HepG2 (cell line): ENCODE measurements around the gene TENT4B. TPM values are rescaled to one million over a fixed set of nuclear protein-coding genes. Genes with fewer than 3 reads are reported as not detected.

Experiments used
- BHLHE40 ChIP-seq: IDR thresholded peaks from 2 replicates; pipeline ENCODE4 v1.6.1; 2011; ENCODE audit warnings: low read length, improper control_type of control experiment
- CAMTA2 ChIP-seq: sonication (generic); formaldehyde crosslinking; IDR thresholded peaks from 2 replicates; pipeline ENCODE4 v1.4.0; 2020; ENCODE audit warnings: mild to moderate bottlenecking, missing genetic modification reagents, borderline replicate concordance
- CHD4 ChIP-seq: fragments of 200-600 bp; sonication (generic); IDR thresholded peaks from 2 replicates; pipeline ENCODE4 v1.7.0; 2017; ENCODE audit warnings: mild to moderate bottlenecking, low read length, borderline replicate concordance
- EZH2 ChIP-seq: conservative IDR thresholded peaks from 2 replicates; pipeline ENCODE4 v1.6.1; 2012; ENCODE audit warnings: mild to moderate bottlenecking, low read depth, low read length, moderate library complexity
- FOSL2 ChIP-seq: sonication (generic); formaldehyde crosslinking; IDR thresholded peaks from 2 replicates; pipeline ENCODE4 v1.4.0; 2020; ENCODE audit warnings: missing genetic modification reagents
- HDAC2 ChIP-seq: sonication (generic); formaldehyde crosslinking; IDR thresholded peaks from 2 replicates; pipeline ENCODE4 v1.4.0; 2020; ENCODE audit warnings: missing genetic modification reagents
- NCOR1 ChIP-seq: fragments of 200-600 bp; sonication (generic); IDR thresholded peaks from 2 replicates; pipeline ENCODE4 v1.7.0; 2017; ENCODE audit warnings: antibody characterized with exemption, low read length, borderline replicate concordance
- PTBP1 ChIP-seq: fragments of 200-400 bp; formaldehyde crosslinking; IDR thresholded peaks from 2 replicates; pipeline ENCODE4 v1.6.1; 2018; ENCODE audit warnings: low read length, low read depth; ENCODE audit not compliant: poor library complexity, severe bottlenecking
- SKI ChIP-seq: fragments of 450-650 bp; IDR thresholded peaks from one replicate; pipeline ENCODE4 v1.6.1; 2018; ENCODE audit warnings: mild to moderate bottlenecking; ENCODE audit not compliant: partially characterized antibody
- SMAD9 ChIP-seq: sonication (generic); formaldehyde crosslinking; IDR thresholded peaks from 2 replicates; pipeline ENCODE4 v1.5.1; 2020; ENCODE audit warnings: mild to moderate bottlenecking, missing genetic modification reagents
- SNAI1 ChIP-seq: sonication (generic); formaldehyde crosslinking; IDR thresholded peaks from 2 replicates; pipeline ENCODE4 v1.5.0; 2020; ENCODE audit warnings: mild to moderate bottlenecking, missing genetic modification reagents, borderline replicate concordance
- TCF12 ChIP-seq, 2 experiments: fragments of 450-650 bp in 1 of 2; sonication (generic) in 1 of 2; formaldehyde crosslinking in 1 of 2; IDR thresholded peaks; 2 replicates each; pipeline versions ENCODE4 v1.6.1 to v1.8.0; 2017 to 2022; ENCODE audit warnings: antibody characterized with exemption in 1 of 2, mild to moderate bottlenecking in 1 of 2, missing genetic modification reagents in 1 of 2, moderate library complexity in 1 of 2
- ZNF10 ChIP-seq: sonication (generic); formaldehyde crosslinking; IDR thresholded peaks from 2 replicates; pipeline ENCODE4 v1.4.0; 2020; ENCODE audit warnings: mild to moderate bottlenecking, low read depth, missing genetic modification reagents, borderline replicate concordance
- ZNF234 ChIP-seq: sonication (generic); formaldehyde crosslinking; conservative IDR thresholded peaks from 2 replicates; pipeline ENCODE4 v1.5.1; 2020; ENCODE audit warnings: mild to moderate bottlenecking, missing genetic modification reagents
- ZNF264 ChIP-seq: sonication (generic); formaldehyde crosslinking; IDR thresholded peaks from 2 replicates; pipeline ENCODE4 v1.4.0; 2020; ENCODE audit warnings: missing genetic modification reagents
- ZNF737 ChIP-seq: sonication (generic); formaldehyde crosslinking; IDR thresholded peaks from 2 replicates; pipeline ENCODE4 v1.5.0; 2020; ENCODE audit warnings: missing genetic modification reagents, mild to moderate bottlenecking, borderline replicate concordance
- ZNF768 ChIP-seq: sonication (generic); formaldehyde crosslinking; IDR thresholded peaks from 2 replicates; pipeline ENCODE4 v1.4.0; 2020; ENCODE audit warnings: missing genetic modification reagents
- polyA plus RNA-seq, 8 experiments: library from polyadenylated mRNA; depleted of rRNA in 3 of 8; stranded (reverse) in 7 of 8; unstranded in 1 of 8; fragments of >200 nt; fragmentation: Illumina TruSeq in 4 of 8; extraction: Trizol in 4 of 8; gene quantifications; 2 replicates each; pipeline versions ENCODE4 v1.2.1 to v1.2.3, GENCODE V29; 2011 to 2016; ENCODE audit warnings: low read depth in 4 of 8, missing spikeins in 1 of 8, mixed read lengths in 1 of 8; ENCODE audit not compliant: insufficient read depth in 1 of 8
- total RNA-seq, 5 experiments: library from RNA; depleted of rRNA; stranded (reverse); fragments of >200 nt; fragmentation: Illumina TruSeq; extraction: Trizol; gene quantifications; 2 replicates each; pipeline ENCODE4 v1.2.3, GENCODE V29; 2016; ENCODE audit warnings: low read depth in 1 of 5
- TF ChIP-seq, protein P1 (sequence below): sonication (generic); formaldehyde crosslinking; IDR thresholded peaks from 2 replicates; pipeline ENCODE4 v1.8.1; 2023; ENCODE audit warnings: mild to moderate bottlenecking, inconsistent platforms, moderate library complexity, missing genetic modification reagents, borderline replicate concordance
- TF ChIP-seq, protein P2 (sequence below): sonication (generic); formaldehyde crosslinking; IDR thresholded peaks from 2 replicates; pipeline ENCODE4 v1.5.0; 2020; ENCODE audit warnings: missing genetic modification reagents
- TF ChIP-seq, protein P3 (sequence below): fragments of 450-650 bp; IDR thresholded peaks from 2 replicates; pipeline ENCODE4 v1.6.1; 2017
- TF ChIP-seq, protein P4 (sequence below): sonication (generic); formaldehyde crosslinking; IDR thresholded peaks from 2 replicates; pipeline ENCODE4 v1.5.1; 2020; ENCODE audit warnings: mild to moderate bottlenecking, missing genetic modification reagents, moderate library complexity

Gene TENT4B
- total and polyA plus RNA-seq, 2 of the 13 experiments (the other 11 are each of a cell fraction or from before 2014, with no cell fraction given): 15.0 to 32.8 TPM

DNA sequence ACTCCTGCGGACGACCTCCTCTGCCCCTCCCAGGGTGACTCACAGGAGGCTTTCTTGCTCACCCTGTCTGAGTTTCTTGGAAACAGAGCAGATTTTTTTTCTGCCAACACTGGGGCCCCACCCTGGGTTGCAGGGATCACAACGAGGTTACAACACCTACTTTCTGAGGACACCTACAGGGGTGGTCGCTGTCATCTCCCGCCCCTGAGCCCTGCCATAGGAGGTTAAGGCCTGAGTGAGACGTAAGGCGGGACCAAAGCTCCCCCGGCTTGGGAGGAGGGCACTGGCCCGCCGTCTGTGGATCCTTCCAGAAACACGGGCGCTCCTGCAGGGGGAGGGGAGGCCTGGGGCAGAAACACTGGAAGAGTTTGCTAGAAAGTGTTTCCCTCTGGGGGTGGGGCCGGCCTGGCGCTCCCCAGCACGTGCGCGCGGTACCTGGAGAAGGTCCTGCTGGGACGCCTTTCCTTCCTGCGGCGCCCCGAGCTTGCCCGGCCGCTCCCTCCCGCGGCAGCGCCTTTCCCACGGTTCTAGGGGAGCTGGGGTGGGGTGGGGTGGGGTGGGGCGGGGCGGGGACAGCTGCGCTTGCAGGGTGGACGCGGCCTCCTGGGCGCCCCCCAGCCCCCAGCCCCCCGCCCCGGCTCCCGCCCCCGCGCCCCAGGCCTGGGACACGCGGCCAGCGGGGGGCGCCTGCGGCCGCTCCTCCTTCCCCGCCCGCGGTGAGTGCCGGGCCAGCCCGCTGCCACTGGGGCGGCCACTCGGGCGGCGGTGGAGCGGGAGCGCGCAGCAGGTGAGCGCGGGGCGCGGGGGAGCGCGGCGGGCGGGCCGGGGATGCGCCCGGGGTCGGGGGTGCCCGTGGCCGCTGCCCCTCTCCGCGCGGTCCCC lies 92.6 kb downstream of the TENT4B start (continued):
- TF ChIP-seq NCOR1 (no peak), ZNF264 (no peak), ZNF737 (no peak), SNAI1 (CRISPR knock-in tag) (no peak), PTBP1 (peak; percentile 92), CAMTA2 (no peak), ZNF234 (CRISPR knock-in tag) (no peak), EZH2 (no peak), TCF12 (IDR thresholded peaks at IDR 0.05) (no peak), TCF12 (CRISPR knock-in tag; IDR thresholded peaks at IDR 0.05) (no peak), HDAC2 (0 out of 2 replicates have a peak, but pooled peaks have one; percentile 19), CHD4 (no peak), BHLHE40 (peak; percentile 72), ZNF768 (CRISPR knock-in tag) (no peak), SMAD9 (no peak), ZNF10 (CRISPR knock-in tag) (no peak), SKI (no peak), FOSL2 (CRISPR knock-in tag) (peak; percentile 67)
- TF ChIP-seq, protein P1, sequence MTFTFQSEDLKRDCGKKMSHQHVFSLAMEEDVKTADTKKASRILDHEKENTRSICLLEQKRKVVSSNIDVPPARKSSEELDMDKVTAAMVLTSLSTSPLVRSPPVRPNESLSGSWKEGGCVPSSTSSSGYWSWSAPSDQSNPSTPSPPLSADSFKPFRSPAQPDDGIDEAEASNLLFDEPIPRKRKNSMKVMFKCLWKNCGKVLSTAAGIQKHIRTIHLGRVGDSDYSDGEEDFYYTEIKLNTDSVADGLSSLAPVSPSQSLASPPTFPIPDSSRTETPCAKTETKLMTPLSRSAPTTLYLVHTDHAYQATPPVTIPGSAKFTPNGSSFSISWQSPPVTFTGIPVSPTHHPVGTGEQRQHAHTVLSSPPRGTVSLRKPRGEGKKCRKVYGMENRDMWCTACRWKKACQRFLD (CRISPR knock-in tag): no peak
- TF ChIP-seq, protein P2, sequence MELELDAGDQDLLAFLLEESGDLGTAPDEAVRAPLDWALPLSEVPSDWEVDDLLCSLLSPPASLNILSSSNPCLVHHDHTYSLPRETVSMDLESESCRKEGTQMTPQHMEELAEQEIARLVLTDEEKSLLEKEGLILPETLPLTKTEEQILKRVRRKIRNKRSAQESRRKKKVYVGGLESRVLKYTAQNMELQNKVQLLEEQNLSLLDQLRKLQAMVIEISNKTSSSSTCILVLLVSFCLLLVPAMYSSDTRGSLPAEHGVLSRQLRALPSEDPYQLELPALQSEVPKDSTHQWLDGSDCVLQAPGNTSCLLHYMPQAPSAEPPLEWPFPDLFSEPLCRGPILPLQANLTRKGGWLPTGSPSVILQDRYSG (CRISPR knock-in tag): no peak
- TF ChIP-seq, protein P3, sequence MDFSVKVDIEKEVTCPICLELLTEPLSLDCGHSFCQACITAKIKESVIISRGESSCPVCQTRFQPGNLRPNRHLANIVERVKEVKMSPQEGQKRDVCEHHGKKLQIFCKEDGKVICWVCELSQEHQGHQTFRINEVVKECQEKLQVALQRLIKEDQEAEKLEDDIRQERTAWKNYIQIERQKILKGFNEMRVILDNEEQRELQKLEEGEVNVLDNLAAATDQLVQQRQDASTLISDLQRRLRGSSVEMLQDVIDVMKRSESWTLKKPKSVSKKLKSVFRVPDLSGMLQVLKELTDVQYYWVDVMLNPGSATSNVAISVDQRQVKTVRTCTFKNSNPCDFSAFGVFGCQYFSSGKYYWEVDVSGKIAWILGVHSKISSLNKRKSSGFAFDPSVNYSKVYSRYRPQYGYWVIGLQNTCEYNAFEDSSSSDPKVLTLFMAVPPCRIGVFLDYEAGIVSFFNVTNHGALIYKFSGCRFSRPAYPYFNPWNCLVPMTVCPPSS: no peak
- TF ChIP-seq, protein P4, sequence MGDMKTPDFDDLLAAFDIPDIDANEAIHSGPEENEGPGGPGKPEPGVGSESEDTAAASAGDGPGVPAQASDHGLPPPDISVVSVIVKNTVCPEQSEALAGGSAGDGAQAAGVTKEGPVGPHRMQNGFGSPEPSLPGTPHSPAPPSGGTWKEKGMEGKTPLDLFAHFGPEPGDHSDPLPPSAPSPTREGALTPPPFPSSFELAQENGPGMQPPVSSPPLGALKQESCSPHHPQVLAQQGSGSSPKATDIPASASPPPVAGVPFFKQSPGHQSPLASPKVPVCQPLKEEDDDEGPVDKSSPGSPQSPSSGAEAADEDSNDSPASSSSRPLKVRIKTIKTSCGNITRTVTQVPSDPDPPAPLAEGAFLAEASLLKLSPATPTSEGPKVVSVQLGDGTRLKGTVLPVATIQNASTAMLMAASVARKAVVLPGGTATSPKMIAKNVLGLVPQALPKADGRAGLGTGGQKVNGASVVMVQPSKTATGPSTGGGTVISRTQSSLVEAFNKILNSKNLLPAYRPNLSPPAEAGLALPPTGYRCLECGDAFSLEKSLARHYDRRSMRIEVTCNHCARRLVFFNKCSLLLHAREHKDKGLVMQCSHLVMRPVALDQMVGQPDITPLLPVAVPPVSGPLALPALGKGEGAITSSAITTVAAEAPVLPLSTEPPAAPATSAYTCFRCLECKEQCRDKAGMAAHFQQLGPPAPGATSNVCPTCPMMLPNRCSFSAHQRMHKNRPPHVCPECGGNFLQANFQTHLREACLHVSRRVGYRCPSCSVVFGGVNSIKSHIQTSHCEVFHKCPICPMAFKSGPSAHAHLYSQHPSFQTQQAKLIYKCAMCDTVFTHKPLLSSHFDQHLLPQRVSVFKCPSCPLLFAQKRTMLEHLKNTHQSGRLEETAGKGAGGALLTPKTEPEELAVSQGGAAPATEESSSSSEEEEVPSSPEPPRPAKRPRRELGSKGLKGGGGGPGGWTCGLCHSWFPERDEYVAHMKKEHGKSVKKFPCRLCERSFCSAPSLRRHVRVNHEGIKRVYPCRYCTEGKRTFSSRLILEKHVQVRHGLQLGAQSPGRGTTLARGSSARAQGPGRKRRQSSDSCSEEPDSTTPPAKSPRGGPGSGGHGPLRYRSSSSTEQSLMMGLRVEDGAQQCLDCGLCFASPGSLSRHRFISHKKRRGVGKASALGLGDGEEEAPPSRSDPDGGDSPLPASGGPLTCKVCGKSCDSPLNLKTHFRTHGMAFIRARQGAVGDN (CRISPR knock-in tag): peak; percentile 56; the same call in 1 of the 2 replicates
